ENCODE measurements around the gene ATP5PD. TPM values are rescaled to one million over a fixed set of nuclear protein-coding genes. Genes with fewer than 3 reads are reported as not detected.
"Not testable (repeated sequence)": the region's sequence is repeated elsewhere in the genome, so short reads cannot be mapped to it uniquely, and the experiment has no call there.

Gene ATP5PD
- total and polyA plus RNA-seq, 7 donors, result 303 to 726 (median 480) TPM

- Histone ChIP-seq H3K27me3 (no peaks in the 10 kb centered on the region), H3K4me1 (peaks cover 0 to 45% (median 36%) of the 10 kb centered on the region in 4 donors), H3K9me3 (no peaks in the 10 kb centered on the region), H3K4me3 (peak overlapping the region; percentile 52 to 73 (median 63)), H3K36me3 (peaks cover 0 to 7% (median 5%) of the 10 kb centered on the region in 4 donors), H3K27ac (peak overlapping the region; percentile 85 to 94 (median 94))
- 1 to 2% methylated on average over 36 of the region's 36 CpGs for WGBS, 2 donors
- peak; percentile 97 for DNase-seq
- TF ChIP-seq POLR2A (IDR thresholded peaks at IDR 0.05) (no peak), EP300 (IDR thresholded peaks at IDR 0.05) (no peak), POLR2AphosphoS5 (IDR thresholded peaks at IDR 0.05) (peak in 2 of 4 donors; percentile 24 to 72)
- TF ChIP-seq, protein P1, sequence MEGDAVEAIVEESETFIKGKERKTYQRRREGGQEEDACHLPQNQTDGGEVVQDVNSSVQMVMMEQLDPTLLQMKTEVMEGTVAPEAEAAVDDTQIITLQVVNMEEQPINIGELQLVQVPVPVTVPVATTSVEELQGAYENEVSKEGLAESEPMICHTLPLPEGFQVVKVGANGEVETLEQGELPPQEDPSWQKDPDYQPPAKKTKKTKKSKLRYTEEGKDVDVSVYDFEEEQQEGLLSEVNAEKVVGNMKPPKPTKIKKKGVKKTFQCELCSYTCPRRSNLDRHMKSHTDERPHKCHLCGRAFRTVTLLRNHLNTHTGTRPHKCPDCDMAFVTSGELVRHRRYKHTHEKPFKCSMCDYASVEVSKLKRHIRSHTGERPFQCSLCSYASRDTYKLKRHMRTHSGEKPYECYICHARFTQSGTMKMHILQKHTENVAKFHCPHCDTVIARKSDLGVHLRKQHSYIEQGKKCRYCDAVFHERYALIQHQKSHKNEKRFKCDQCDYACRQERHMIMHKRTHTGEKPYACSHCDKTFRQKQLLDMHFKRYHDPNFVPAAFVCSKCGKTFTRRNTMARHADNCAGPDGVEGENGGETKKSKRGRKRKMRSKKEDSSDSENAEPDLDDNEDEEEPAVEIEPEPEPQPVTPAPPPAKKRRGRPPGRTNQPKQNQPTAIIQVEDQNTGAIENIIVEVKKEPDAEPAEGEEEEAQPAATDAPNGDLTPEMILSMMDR (IDR thresholded peaks at IDR 0.05), result no peak
- intact Hi-C loops (cut with DNase I), result loop anchor here (5.0 kb wide), 1 partner anchor 46 kb away; the partner anchor contains the start of gene CDR2L
Observed at GRCh38 chr17:75033346-75034235, 13.2 kb downstream of the ATP5PD start.

GRCh38 chr17:75032720-75033280 lies 14.0 kb downstream of the ATP5PD start:
- H3K4me3 ChIP-seq, result peak overlapping the region; percentile 52 to 73 (median 63)
- H3K36me3 ChIP-seq, result no peaks in the 10 kb centered on the region
- WGBS, 2 donors, result 4 to 13% methylated on average over 13 of the region's 13 CpGs
- TF ChIP-seq POLR2A (IDR thresholded peaks at IDR 0.05) (no peak), EP300 (IDR thresholded peaks at IDR 0.05) (no peak), POLR2AphosphoS5 (IDR thresholded peaks at IDR 0.05) (no peak)
- TF ChIP-seq, protein P1 (IDR thresholded peaks at IDR 0.05), result no peak
- peaks cover 0 to 45% (median 36%) of the 10 kb centered on the region in 4 donors for H3K4me1 ChIP-seq
- H3K27me3 ChIP-seq, result no peaks in the 10 kb centered on the region
- no peak for DNase-seq
- intact Hi-C loops (cut with DNase I), result loop anchor here (1.0 to 5.0 kb wide), 2 partner anchors 20 to 45 kb away; partner anchors contain the start of genes CDR2L and MRPL58
- H3K27ac ChIP-seq, result peak overlapping the region; percentile 85 to 94 (median 94)
- H3K9me3 ChIP-seq, result no peaks in the 10 kb centered on the region

GRCh38 chr17:75031972-75032719 lies 14.6 kb downstream of the ATP5PD start:
- intact Hi-C loops (cut with DNase I), result loop anchor here (1.0 to 5.0 kb wide), 2 partner anchors 20 to 45 kb away; partner anchors contain the start of genes CDR2L and MRPL58
- no peaks in the 10 kb centered on the region for H3K9me3 ChIP-seq
- H3K4me3 ChIP-seq, result peak overlapping the region; percentile 13 to 73 (median 41)
- peaks cover 0 to 45% (median 36%) of the 10 kb centered on the region in 4 donors for H3K4me1 ChIP-seq
- TF ChIP-seq, protein P1 (IDR thresholded peaks at IDR 0.05), result no peak
- peak in 3 of 4 donors; percentile 35 to 71 (median 56) for TF ChIP-seq POLR2AphosphoS5 (IDR thresholded peaks at IDR 0.05)
- H3K27me3 ChIP-seq, result no peaks in the 10 kb centered on the region
- H3K27ac ChIP-seq, result peak overlapping the region; percentile 85 to 94 (median 94)
- H3K36me3 ChIP-seq, result no peaks in the 10 kb centered on the region
- WGBS, 2 donors, result 6 to 20% methylated on average over 10 of the region's 10 CpGs
- peak; percentile 93 for DNase-seq

DNA sequence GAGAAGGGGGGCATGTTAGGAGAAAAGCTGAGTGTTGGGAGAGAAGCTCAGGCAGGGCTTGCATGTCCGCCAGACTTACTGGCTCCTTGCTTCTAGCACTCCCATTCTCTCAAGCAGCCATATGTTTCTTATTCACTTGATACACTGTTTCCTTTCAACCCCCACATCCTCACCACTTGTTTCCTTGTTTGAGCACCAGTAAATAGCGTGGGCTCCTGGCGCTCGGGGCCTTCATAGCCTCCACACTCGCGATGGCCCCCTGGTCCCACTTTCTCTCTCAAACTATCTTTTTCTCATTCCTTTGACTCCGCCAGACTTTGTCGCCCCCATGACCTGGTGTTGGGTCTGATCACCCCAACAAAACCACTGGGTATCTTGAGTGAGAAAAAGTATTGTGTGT lies 16.6 kb downstream of the ATP5PD start:
- H3K4me3 ChIP-seq, result no peak overlapping the region
- intact Hi-C loops (cut with DNase I), result loop anchor here (5.0 kb wide), 1 partner anchor 43 kb away; the partner anchor contains the start of gene CDR2L
- 78 to 95% methylated on average over 8 of the region's 8 CpGs for WGBS, 2 donors
- no peaks in the 10 kb centered on the region for H3K36me3 ChIP-seq
- DNase-seq, result no peak
- H3K9me3 ChIP-seq, result no peaks in the 10 kb centered on the region
- TF ChIP-seq, protein P1 (IDR thresholded peaks at IDR 0.05), result no peak
- TF ChIP-seq POLR2AphosphoS5 (IDR thresholded peaks at IDR 0.05) (no peak), EP300 (IDR thresholded peaks at IDR 0.05) (no peak), POLR2A (IDR thresholded peaks at IDR 0.05) (no peak)
- no peak overlapping the region for H3K27ac ChIP-seq
- H3K27me3 ChIP-seq, result no peaks in the 10 kb centered on the region
- peaks cover 0 to 26% (median 21%) of the 10 kb centered on the region in 4 donors for H3K4me1 ChIP-seq

DNA sequence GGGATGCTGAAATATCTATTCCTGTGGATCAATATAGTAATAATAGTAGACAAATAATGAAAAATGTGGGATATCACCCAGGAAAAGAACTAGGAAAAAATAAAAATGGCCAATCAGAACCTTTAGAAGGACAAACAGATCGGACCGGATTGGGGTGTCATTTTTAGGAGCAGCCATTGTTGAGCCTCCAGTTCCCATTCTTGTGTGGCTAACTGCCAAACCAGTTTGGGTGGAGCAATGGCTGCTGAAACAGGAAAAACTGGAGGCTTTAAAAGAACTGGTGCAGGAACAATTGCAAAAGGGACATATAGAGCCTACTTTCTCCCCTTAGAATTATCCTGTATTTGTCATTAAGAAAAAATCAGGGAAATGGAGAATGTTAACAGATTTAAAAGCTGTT lies 20.1 kb downstream of the ATP5PD start:
- H3K4me1 ChIP-seq; H3K27me3 ChIP-seq; H3K4me3 ChIP-seq; DNase-seq; H3K9me3 ChIP-seq; H3K27ac ChIP-seq; intact Hi-C loops (cut with DNase I): not testable (repeated sequence)
- 67 to 68% methylated on average over 2 of the region's 2 CpGs for WGBS, 2 donors
- peaks cover 0 to 13% (median 9%) of the 10 kb centered on the region in 4 donors for H3K36me3 ChIP-seq

DNA sequence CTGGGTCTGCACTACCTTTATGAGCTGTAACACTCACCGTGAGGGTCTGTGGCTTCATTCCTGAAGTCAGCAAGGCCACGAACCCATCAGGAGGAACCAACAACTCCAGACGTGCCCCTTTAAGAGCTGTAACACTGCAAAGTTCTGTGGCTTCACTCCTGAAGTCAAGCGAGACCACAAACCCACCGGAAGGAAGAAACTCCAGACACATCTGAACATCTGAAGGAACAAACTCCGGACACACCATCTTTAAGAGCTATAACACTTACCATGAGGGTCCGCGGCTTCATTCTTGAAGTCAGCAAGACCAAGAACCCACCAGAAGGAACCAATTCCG lies 21.4 kb downstream of the ATP5PD start:
- H3K4me3 ChIP-seq; DNase-seq; H3K9me3 ChIP-seq; H3K27ac ChIP-seq; H3K4me1 ChIP-seq; H3K27me3 ChIP-seq; intact Hi-C loops (cut with DNase I): not testable (repeated sequence)
- 57 to 91% methylated on average over 9 of the region's 9 CpGs for WGBS, 2 donors
- peaks cover 3 to 25% (median 21%) of the 10 kb centered on the region in 4 donors for H3K36me3 ChIP-seq

Measured in sigmoid colon (tissue), 7 donors.